Mucosa of rectum (tissue), 2 donors: Measurements from ENCODE around the gene RTBDN.

ENCODE experiments used
- H3K27ac ChIP-seq, 2 donors: one replicate each; pipeline ENCODE4 v1.7.0; 2013; ENCODE audit warnings: inconsistent platforms in 2 of 2, low read depth in 2 of 2, low read length in 2 of 2
- H3K27me3 ChIP-seq, 2 donors: one replicate each; pipeline ENCODE4 v1.7.0; 2013; ENCODE audit warnings: low read length in 2 of 2; ENCODE audit not compliant: control insufficient read depth in 2 of 2, insufficient read depth in 2 of 2
- H3K36me3 ChIP-seq, 2 donors: one replicate each; pipeline ENCODE4 v1.7.0; 2013; ENCODE audit warnings: low read length in 2 of 2; ENCODE audit not compliant: control insufficient read depth in 2 of 2, insufficient read depth in 2 of 2
- H3K4me1 ChIP-seq, 2 donors: one replicate each; pipeline ENCODE4 v1.7.0; 2013; ENCODE audit warnings: low read length in 2 of 2, mild to moderate bottlenecking in 1 of 2; ENCODE audit not compliant: control insufficient read depth in 2 of 2, insufficient read depth in 2 of 2
- H3K4me3 ChIP-seq, 2 donors: one replicate each; pipeline ENCODE4 v1.7.0; 2013; ENCODE audit warnings: low read length in 2 of 2
- H3K9ac ChIP-seq, 2 donors: one replicate each; pipeline ENCODE4 v1.7.0; 2013; ENCODE audit warnings: low read length in 2 of 2, low read depth in 1 of 2, mild to moderate bottlenecking in 1 of 2
- H3K9me3 ChIP-seq, 2 donors: one replicate each; pipeline ENCODE4 v1.7.0; 2013; ENCODE audit warnings: low read length in 2 of 2; ENCODE audit not compliant: control insufficient read depth in 2 of 2
- donor health status: healthy.
- donor health status: Normal muscosa, but diverticular disease.

RTBDN gene

GRCh38 chr19:12792051-12792852 lies 42.1 kb downstream of the RTBDN start:
- Histone ChIP-seq H3K9ac (peak overlapping the region; percentile 97 to 99), H3K27ac (peak overlapping the region; percentile 100), H3K9me3 (no peaks in the 10 kb centered on the region), H3K4me3 (peak overlapping the region; percentile 93 to 96), H3K4me1 (peaks cover 52 to 53% of the 10 kb centered on the region in 2 donors), H3K27me3 (no peaks in the 10 kb centered on the region), H3K36me3 (peaks cover 2 to 4% of the 10 kb centered on the region in 2 donors)

GRCh38 chr19:12791345-12792050 lies 42.9 kb downstream of the RTBDN start, which contains the start of gene JUNB:
Gene JUNB, plus strand, starts transcription at chr19:12791486. Its CDS starts 286 bp downstream, at chr19:12791772.
- peak within 1 kb of the TSS; percentile 93 to 96 for H3K4me3 ChIP-seq
- H3K36me3 ChIP-seq, result peaks cover 0 to 2% of the 10 kb centered on the region in 2 donors
- H3K27ac ChIP-seq, result peak within 1 kb of the TSS; percentile 100
- H3K9me3 ChIP-seq, result no peaks in the 10 kb centered on the region
- peaks cover 57 to 58% of the 10 kb centered on the region in 2 donors for H3K4me1 ChIP-seq
- peak within 1 kb of the TSS; percentile 97 to 100 for H3K9ac ChIP-seq
- H3K27me3 ChIP-seq, result no peaks in the 10 kb centered on the region

- H3K27ac ChIP-seq, result peak overlapping the region; percentile 100
Measured at GRCh38 chr19:12790628-12791344, 43.6 kb downstream of the RTBDN start.

GRCh38 chr19:12789904-12790619 lies 44.3 kb downstream of the RTBDN start:
- peak overlapping the region; percentile 93 to 96 for H3K4me3 ChIP-seq
- peak overlapping the region; percentile 97 to 100 for H3K9ac ChIP-seq

More at GRCh38 chr19:12790628-12791344, 43.6 kb downstream of the RTBDN start:
- no peaks in the 10 kb centered on the region for H3K9me3 ChIP-seq
- H3K27me3 ChIP-seq, result no peaks in the 10 kb centered on the region
- peak overlapping the region; percentile 93 to 96 for H3K4me3 ChIP-seq
- H3K36me3 ChIP-seq, result peaks cover 0 to 2% of the 10 kb centered on the region in 2 donors
- peaks cover 57 to 58% of the 10 kb centered on the region in 2 donors for H3K4me1 ChIP-seq
- H3K9ac ChIP-seq, result peak overlapping the region; percentile 97 to 100

GRCh38 chr19:12789098-12789903 lies 45.1 kb downstream of the RTBDN start:
- H3K36me3 ChIP-seq, result peaks cover 0 to 2% of the 10 kb centered on the region in 2 donors
- no peaks in the 10 kb centered on the region for H3K9me3 ChIP-seq
- peaks cover 64 to 65% of the 10 kb centered on the region in 2 donors for H3K4me1 ChIP-seq
- peak overlapping the region; percentile 80 to 97 for H3K9ac ChIP-seq
- H3K27ac ChIP-seq, result peak overlapping the region; percentile 100
- no peaks in the 10 kb centered on the region for H3K27me3 ChIP-seq
- peak overlapping the region; percentile 93 to 96 for H3K4me3 ChIP-seq

More at GRCh38 chr19:12789904-12790619, 44.3 kb downstream of the RTBDN start:
- H3K4me1 ChIP-seq, result peaks cover 62% of the 10 kb centered on the region in 2 donors
- no peaks in the 10 kb centered on the region for H3K9me3 ChIP-seq
- peak overlapping the region; percentile 100 for H3K27ac ChIP-seq
- H3K36me3 ChIP-seq, result peaks cover 0 to 2% of the 10 kb centered on the region in 2 donors
- no peaks in the 10 kb centered on the region for H3K27me3 ChIP-seq

GRCh38 chr19:12788682-12789097 lies 45.7 kb downstream of the RTBDN start:
- Histone ChIP-seq H3K4me1 (peaks cover 64 to 66% of the 10 kb centered on the region in 2 donors), H3K9me3 (no peaks in the 10 kb centered on the region), H3K4me3 (peak overlapping the region; percentile 71 to 93), H3K27me3 (no peaks in the 10 kb centered on the region), H3K36me3 (peaks cover 0 to 2% of the 10 kb centered on the region in 2 donors), H3K27ac (peak overlapping the region; percentile 100), H3K9ac (peak overlapping the region; percentile 80 to 97)

- Histone ChIP-seq H3K4me1 (peaks cover 69 to 71% of the 10 kb centered on the region in 2 donors), H3K36me3 (peaks cover 0 to 2% of the 10 kb centered on the region in 2 donors), H3K9me3 (no peaks in the 10 kb centered on the region), H3K9ac (peak overlapping the region; percentile 80 to 97), H3K27me3 (no peaks in the 10 kb centered on the region), H3K27ac (peak overlapping the region; percentile 100), H3K4me3 (peak overlapping the region; percentile 71 to 93)
Measured at GRCh38 chr19:12788042-12788681, 46.2 kb downstream of the RTBDN start.

- H3K27me3 ChIP-seq, result no peaks in the 10 kb centered on the region
- no peak overlapping the region for H3K4me3 ChIP-seq
- peak overlapping the region; percentile 100 for H3K27ac ChIP-seq
- peak overlapping the region in 1 of 2 donors; percentile 72 for H3K9ac ChIP-seq
- H3K36me3 ChIP-seq, result no peaks in the 10 kb centered on the region
- H3K9me3 ChIP-seq, result no peaks in the 10 kb centered on the region
- peaks cover 74 to 75% of the 10 kb centered on the region in 2 donors for H3K4me1 ChIP-seq
Measured at GRCh38 chr19:12787458-12787857, 46.9 kb downstream of the RTBDN start.
